Measurements from ENCODE around the gene LGR6.

LGR6 gene

DNA sequence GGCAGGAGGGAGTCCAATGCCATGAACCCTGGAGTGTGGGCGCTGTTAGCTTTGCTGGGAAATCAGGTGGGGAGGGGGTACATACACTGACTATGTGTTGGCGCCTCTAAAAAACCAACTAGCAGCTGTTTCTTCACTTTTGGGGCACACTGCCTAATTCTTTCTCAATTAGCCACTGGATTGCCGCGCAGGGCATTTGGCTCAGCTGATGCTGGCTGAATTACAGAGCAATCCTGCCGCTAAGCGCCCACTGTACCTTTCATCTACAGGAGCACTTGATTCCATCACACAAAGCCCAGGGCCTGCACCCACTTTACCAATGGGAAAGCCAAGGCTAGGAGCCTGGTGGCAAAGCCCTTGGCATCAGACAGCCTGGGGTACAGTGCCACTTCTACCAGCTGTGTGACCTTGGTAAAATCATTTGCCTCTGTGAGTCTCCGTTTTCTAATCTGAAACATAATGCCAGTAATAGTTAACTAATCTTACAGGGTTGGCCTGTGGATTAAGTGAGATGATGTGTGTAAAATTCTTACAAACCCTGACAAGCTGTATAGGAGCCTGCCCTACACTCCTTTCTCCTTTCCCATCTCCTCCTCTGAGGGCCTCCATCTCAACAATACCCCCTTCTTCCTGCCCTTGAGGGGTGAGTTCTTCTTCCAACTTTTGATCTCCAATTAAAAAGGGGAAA lies 89.1 kb downstream of the LGR6 start:
- DNase-seq (ENCODE audit: low spot score in 2 of 2) (no peak), ATAC-seq (replicated peaks; ENCODE audit: extremely low read depth, poor library complexity, severe bottlenecking) (no peak)
- H3K27ac Mint-ChIP-seq (ENCODE audit: low read depth), result no peak overlapping the region
- peaks cover 14% of the 10 kb centered on the region for H3K36me3 Mint-ChIP-seq (ENCODE audit: insufficient read depth)
- peaks cover 18% of the 10 kb centered on the region for H3K4me1 Mint-ChIP-seq
- H3K27me3 Mint-ChIP-seq, result no peaks in the 10 kb centered on the region
- no peaks in the 10 kb centered on the region for H3K9me3 Mint-ChIP-seq
- H3K4me3 Mint-ChIP-seq, result no peak overlapping the region

DNA sequence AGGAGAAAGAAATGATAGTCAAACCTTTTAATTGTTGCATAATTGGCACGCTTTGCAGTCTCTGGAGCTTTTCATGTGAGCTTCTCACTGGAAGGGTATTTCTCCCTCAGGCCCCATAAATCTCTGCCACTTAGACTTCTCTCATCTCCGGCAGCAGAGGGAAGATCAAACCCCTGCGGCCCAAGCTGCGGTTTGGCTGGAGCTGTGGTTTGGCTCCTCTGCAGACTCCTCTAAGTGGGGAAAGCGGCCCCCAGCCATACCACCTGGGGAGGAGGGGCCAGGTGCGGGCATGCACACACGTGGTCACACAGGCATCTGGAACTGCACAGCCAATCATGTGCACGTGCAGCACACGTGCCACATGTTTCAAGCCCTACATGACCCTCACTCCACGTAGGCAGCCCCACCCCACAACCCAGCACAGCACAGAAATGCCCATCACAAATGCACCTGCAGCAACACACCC lies 89.8 kb downstream of the LGR6 start:
- Mint-ChIP-seq H3K36me3 (ENCODE audit: insufficient read depth) (peaks cover 12% of the 10 kb centered on the region), H3K9me3 (no peaks in the 10 kb centered on the region), H3K27ac (ENCODE audit: low read depth) (no peak overlapping the region), H3K4me3 (no peak overlapping the region), H3K4me1 (peaks cover 13% of the 10 kb centered on the region), H3K27me3 (no peaks in the 10 kb centered on the region)
- peak; percentile 32 for ATAC-seq (replicated peaks; ENCODE audit: extremely low read depth, poor library complexity, severe bottlenecking)
- DNase-seq (ENCODE audit: low spot score in 2 of 2), result no peak

DNA sequence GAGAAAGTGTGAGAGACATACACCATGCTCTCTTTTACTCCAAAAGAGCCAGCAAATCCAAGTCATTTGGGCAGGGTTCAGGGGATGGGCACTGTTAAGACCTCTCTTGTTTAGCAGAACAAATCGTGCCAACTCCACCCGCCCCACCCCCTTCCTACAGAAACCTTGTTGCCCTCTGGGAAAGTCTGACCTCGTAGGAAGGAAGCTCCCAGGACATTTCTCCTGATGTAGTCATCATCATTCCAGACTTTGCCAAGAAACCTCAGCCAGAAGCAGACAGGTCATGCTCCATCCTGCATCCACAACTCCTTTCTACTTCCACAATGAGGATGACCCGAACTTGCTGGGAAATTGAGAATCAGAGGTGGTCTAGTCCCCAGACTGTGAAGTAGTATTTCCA lies 90.4 kb downstream of the LGR6 start:
- H3K36me3 Mint-ChIP-seq (ENCODE audit: insufficient read depth), result peaks cover 15% of the 10 kb centered on the region
- no peak for DNase-seq (ENCODE audit: low spot score in 2 of 2)
- ATAC-seq (replicated peaks; ENCODE audit: extremely low read depth, poor library complexity, severe bottlenecking), result no peak
- no peaks in the 10 kb centered on the region for H3K27me3 Mint-ChIP-seq
- H3K9me3 Mint-ChIP-seq, result no peaks in the 10 kb centered on the region
- peaks cover 13% of the 10 kb centered on the region for H3K4me1 Mint-ChIP-seq
- H3K4me3 Mint-ChIP-seq, result no peak overlapping the region
- no peak overlapping the region for H3K27ac Mint-ChIP-seq (ENCODE audit: low read depth)

DNA sequence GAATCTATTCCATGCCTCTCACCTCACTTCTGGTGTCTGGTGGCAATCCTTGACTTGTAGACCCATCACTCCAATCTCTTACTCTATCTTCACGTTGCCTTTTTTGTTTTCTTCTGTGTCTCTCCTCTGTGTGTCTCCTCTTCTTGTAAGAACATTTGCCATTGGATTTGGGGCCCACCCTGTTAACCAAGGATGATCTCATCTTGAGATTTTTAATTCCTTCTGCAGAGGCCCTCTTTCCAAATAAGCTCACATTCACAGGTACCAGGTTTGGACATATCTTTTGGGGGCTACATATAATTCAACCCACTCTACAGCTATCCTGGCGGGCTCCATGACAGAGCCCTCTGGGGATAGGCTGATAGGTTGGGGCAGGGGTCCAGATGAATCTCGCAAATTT lies 92.3 kb downstream of the LGR6 start:
- no peaks in the 10 kb centered on the region for H3K9me3 Mint-ChIP-seq
- H3K36me3 Mint-ChIP-seq (ENCODE audit: insufficient read depth), result peaks cover 6% of the 10 kb centered on the region
- no peaks in the 10 kb centered on the region for H3K27me3 Mint-ChIP-seq
- H3K4me3 Mint-ChIP-seq, result no peak overlapping the region
- no peak overlapping the region for H3K27ac Mint-ChIP-seq (ENCODE audit: low read depth)
- DNase-seq (ENCODE audit: low spot score in 2 of 2), result no peak
- no peak for ATAC-seq (replicated peaks; ENCODE audit: extremely low read depth, poor library complexity, severe bottlenecking)
- H3K4me1 Mint-ChIP-seq, result peaks cover 13% of the 10 kb centered on the region

DNA sequence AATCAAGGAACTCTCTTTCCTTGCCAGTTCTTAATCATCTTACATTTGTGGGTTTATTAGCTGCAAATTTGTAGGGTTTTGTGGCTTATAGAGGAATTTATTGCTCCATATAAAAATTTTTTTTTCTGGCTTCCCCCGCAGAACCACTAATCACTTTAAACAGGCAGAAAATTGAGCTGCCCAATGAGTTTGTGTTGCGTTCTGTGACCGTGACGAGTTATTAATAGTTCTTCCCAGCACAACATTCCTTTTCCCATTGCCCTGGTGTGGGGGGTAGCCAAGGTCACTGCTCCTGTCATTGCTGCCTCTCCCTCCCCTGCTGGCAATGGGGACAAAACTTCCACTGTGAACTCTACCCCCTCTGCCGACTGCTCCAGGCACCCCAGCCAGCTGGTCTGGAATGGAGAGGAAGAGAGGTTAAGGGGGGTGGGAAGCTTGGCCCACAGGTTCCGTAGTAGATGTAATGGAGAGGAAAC lies 93.1 kb downstream of the LGR6 start:
- DNase-seq (ENCODE audit: low spot score in 2 of 2), result no peak
- Mint-ChIP-seq H3K27me3 (no peaks in the 10 kb centered on the region), H3K36me3 (ENCODE audit: insufficient read depth) (peaks cover 4% of the 10 kb centered on the region), H3K4me1 (peaks cover 13% of the 10 kb centered on the region), H3K4me3 (no peak overlapping the region), H3K27ac (ENCODE audit: low read depth) (no peak overlapping the region), H3K9me3 (no peaks in the 10 kb centered on the region)
- ATAC-seq (replicated peaks; ENCODE audit: extremely low read depth, poor library complexity, severe bottlenecking), result no peak

DNA sequence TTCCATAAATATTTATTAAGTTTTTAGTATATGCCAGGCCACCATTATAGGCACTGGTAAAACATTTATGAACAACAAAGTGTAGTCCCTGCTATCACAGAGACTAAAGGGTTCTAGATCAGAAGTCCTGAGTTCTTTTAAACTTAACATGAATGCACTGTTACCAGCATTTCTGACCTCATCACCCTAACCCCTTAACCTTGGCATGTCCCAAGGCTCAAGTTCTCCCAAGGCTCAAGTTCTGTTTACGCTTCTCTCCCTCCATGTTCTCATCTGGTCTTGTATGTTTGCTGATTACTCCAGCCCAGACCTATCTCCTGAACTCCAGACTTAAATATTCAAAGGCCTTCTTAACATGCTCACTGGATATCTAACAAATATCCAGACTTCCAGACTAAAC lies 93.6 kb downstream of the LGR6 start:
- Mint-ChIP-seq H3K4me1 (peaks cover 13% of the 10 kb centered on the region), H3K27me3 (no peaks in the 10 kb centered on the region), H3K4me3 (no peak overlapping the region), H3K9me3 (no peaks in the 10 kb centered on the region), H3K27ac (ENCODE audit: low read depth) (peak overlapping the region; percentile 35), H3K36me3 (ENCODE audit: insufficient read depth) (peaks cover 4% of the 10 kb centered on the region)
- no peak for DNase-seq (ENCODE audit: low spot score in 2 of 2)
- ATAC-seq (replicated peaks; ENCODE audit: extremely low read depth, poor library complexity, severe bottlenecking), result no peak

DNA sequence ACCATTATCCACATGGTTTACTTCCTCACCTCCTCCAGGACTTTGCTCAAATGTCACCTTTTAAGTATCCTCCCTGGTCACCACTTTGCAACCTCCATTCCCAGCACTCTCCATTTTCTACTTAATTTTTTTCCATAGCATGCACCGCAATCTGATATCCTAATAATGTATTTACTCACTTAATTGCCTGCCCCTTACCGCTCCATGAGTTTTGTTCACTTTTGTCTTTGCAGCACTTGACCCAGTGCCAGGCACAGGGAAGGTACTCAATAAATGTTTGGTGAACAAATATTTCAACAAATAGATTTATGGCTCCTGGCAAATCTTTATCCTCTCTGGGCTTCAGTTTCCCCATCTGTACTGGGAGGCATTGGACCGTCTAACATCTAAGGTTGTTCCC lies 94.6 kb downstream of the LGR6 start:
- no peak for ATAC-seq (replicated peaks; ENCODE audit: extremely low read depth, poor library complexity, severe bottlenecking)
- H3K4me3 Mint-ChIP-seq, result no peak overlapping the region
- H3K27ac Mint-ChIP-seq (ENCODE audit: low read depth), result peak overlapping the region; percentile 35
- H3K36me3 Mint-ChIP-seq (ENCODE audit: insufficient read depth), result peaks cover 4% of the 10 kb centered on the region
- no peaks in the 10 kb centered on the region for H3K9me3 Mint-ChIP-seq
- no peaks in the 10 kb centered on the region for H3K27me3 Mint-ChIP-seq
- no peak for DNase-seq (ENCODE audit: low spot score in 2 of 2)
- H3K4me1 Mint-ChIP-seq, result peaks cover 10% of the 10 kb centered on the region

DNA sequence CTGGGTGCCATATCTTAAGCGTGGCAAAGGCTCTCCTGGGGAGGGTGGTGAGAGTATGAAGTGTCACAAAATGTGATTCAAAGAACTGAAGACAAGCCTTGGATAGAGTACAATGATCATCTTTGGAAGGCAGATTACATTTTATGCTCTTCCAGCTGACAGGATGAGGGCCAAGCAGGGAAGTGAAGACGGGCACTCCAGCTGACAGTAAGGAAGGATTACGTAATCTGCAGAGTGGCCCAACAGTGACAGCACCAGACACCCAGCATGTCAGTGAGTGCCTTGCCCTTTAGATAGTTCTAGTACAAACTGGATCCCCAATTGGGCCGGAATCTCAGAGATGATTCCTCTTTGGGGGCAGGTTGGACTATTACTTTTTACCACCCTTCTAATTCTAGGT lies 95.4 kb downstream of the LGR6 start:
- DNase-seq (ENCODE audit: low spot score in 2 of 2) (no peak), ATAC-seq (replicated peaks; ENCODE audit: extremely low read depth, poor library complexity, severe bottlenecking) (no peak)
- H3K4me3 Mint-ChIP-seq, result no peak overlapping the region
- peaks cover 6% of the 10 kb centered on the region for H3K4me1 Mint-ChIP-seq
- H3K9me3 Mint-ChIP-seq, result no peaks in the 10 kb centered on the region
- H3K36me3 Mint-ChIP-seq (ENCODE audit: insufficient read depth), result peaks cover 4% of the 10 kb centered on the region
- H3K27me3 Mint-ChIP-seq, result no peaks in the 10 kb centered on the region
- H3K27ac Mint-ChIP-seq (ENCODE audit: low read depth), result no peak overlapping the region

DNA sequence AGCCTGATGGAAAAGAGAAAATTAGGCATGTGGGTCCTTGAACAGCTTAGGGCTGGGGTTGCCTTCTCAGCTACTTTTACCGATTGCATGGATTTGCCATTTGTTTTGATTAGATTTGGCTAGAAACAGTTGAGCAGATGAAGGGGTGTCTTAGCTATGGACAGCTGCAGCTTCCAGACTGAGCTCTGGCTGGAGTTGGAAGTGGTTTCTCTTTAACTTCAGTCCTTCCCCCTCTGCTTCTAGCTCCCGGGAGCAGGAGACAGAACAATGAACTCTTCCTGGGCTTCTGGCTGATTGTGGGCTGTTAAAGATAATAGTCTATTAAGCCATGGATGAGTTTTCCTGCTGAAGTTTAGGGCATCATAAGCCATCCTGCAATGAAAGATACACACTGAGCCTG lies 97.4 kb downstream of the LGR6 start:
- Mint-ChIP-seq H3K4me3 (no peak overlapping the region), H3K27me3 (no peaks in the 10 kb centered on the region), H3K36me3 (ENCODE audit: insufficient read depth) (peaks cover 7% of the 10 kb centered on the region), H3K27ac (ENCODE audit: low read depth) (no peak overlapping the region), H3K4me1 (peaks cover 20% of the 10 kb centered on the region), H3K9me3 (no peaks in the 10 kb centered on the region)
- DNase-seq (ENCODE audit: low spot score in 2 of 2), result no peak
- no peak for ATAC-seq (replicated peaks; ENCODE audit: extremely low read depth, poor library complexity, severe bottlenecking)

DNA sequence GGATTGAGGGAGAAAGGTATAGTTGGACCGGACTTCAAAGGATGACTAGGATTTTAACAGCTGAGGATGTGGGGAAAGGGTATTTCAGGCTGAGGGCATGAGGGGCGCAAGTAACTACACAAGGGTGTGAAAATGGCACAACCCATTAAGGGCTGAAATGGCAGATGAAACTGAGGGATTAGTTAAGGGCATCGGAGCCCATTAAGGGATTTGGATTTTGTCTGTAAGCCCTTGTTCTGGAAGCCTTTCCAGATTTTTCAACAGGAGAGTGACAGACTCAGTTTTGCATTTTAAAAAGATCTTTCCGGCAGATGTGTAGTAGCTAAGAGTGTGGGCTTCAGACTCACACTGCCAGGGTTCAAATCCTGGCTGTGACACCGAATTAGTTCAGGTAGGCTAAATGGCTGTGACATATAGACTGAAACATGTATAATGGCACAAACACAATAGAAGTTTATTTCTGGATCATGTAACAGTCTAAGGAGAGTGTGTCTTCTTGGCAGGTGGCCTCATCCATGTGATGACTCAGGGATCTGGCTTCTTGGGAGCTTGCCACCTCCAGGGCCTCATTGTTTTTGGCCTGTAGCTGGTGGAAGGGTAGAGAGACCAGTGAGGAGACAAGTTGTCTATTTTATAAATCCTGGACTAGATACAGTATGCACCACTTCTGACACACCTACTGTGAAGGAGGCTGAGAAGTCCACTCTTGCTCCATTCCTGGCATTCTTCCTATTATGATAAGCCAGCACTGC lies 98.5 kb downstream of the LGR6 start:
- ATAC-seq (replicated peaks; ENCODE audit: extremely low read depth, poor library complexity, severe bottlenecking) (no peak), DNase-seq (ENCODE audit: low spot score in 2 of 2) (no peak)
- H3K9me3 Mint-ChIP-seq, result no peaks in the 10 kb centered on the region
- peak overlapping the region; percentile 58 for H3K27ac Mint-ChIP-seq (ENCODE audit: low read depth)
- H3K4me1 Mint-ChIP-seq, result peaks cover 26% of the 10 kb centered on the region
- H3K27me3 Mint-ChIP-seq, result no peaks in the 10 kb centered on the region
- peaks cover 6% of the 10 kb centered on the region for H3K36me3 Mint-ChIP-seq (ENCODE audit: insufficient read depth)
- H3K4me3 Mint-ChIP-seq, result no peak overlapping the region

DNA sequence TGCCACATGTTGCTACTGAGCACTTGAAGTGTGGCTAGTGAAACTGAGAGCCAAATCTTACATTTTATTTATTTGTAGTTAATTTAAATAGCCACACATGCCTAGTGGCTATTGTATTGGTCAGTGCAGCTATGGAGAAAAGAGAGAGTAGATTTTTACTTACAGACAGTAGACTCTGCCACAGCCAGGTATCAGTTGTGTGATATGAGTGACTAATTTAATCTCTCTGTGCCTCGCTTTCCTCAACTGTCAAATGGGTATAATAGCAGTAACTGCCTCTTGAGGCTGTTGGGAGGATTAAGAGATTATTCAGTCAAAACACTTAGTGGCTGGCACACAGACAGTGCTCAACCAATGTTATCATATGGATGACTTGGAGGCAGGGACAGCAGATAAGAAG lies 99.2 kb downstream of the LGR6 start:
- H3K9me3 Mint-ChIP-seq, result no peaks in the 10 kb centered on the region

DNA sequence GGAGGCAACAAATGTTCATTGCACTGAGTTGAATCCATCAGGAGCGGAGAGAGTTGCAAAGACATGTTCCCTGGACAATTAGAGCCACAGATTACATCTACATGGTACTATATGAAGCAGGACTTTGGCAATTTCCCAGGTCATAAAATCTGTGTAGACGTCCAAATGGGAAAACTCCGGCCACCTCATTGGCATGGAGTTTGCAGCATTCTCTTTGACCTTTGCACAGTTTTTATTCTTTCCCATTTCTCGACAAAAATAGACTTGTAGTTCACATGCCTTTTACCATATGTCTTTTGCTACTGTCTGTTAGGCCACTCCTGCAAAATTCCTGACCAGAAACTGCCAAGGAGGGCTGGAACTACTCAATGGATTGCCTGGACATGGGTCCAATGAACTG lies 100.0 kb downstream of the LGR6 start:
- H3K27me3 Mint-ChIP-seq, result no peaks in the 10 kb centered on the region
- peaks cover 6% of the 10 kb centered on the region for H3K36me3 Mint-ChIP-seq (ENCODE audit: insufficient read depth)
- peaks cover 26% of the 10 kb centered on the region for H3K4me1 Mint-ChIP-seq
- H3K9me3 Mint-ChIP-seq, result no peaks in the 10 kb centered on the region
- no peak overlapping the region for H3K4me3 Mint-ChIP-seq
- H3K27ac Mint-ChIP-seq (ENCODE audit: low read depth), result peak overlapping the region; percentile 19
- DNase-seq (ENCODE audit: low spot score in 2 of 2), result no peak
- ATAC-seq (replicated peaks; ENCODE audit: extremely low read depth, poor library complexity, severe bottlenecking), result no peak

More for the DNA sequence above, 99.2 kb downstream of the LGR6 start:
- no peak overlapping the region for H3K4me3 Mint-ChIP-seq
- no peaks in the 10 kb centered on the region for H3K27me3 Mint-ChIP-seq
- peaks cover 6% of the 10 kb centered on the region for H3K36me3 Mint-ChIP-seq (ENCODE audit: insufficient read depth)
- no peak for DNase-seq (ENCODE audit: low spot score in 2 of 2)
- ATAC-seq (replicated peaks; ENCODE audit: extremely low read depth, poor library complexity, severe bottlenecking), result no peak
- H3K4me1 Mint-ChIP-seq, result peaks cover 26% of the 10 kb centered on the region
- peak overlapping the region; percentile 19 for H3K27ac Mint-ChIP-seq (ENCODE audit: low read depth)

DNA sequence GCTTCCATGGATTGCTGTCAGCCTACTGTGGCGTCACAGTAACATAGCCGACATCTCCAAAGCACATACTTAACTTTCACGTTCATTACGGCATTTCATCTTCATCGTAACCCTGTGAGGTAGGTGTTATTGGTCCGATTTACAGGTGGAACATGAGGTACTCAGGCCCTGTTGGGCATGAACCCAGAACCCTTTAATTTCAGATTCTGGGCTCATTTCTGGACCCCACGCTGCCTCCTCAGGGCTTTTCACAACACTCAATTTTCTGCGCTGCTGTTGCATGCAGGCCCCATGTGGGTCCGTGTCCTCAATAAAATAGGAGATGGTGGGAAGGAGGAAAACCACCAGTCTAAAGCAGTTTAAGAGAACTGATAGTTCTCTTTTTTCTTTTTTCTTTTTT lies 108.6 kb downstream of the LGR6 start:
- no peak for DNase-seq (ENCODE audit: low spot score in 2 of 2)
- peaks cover 9% of the 10 kb centered on the region for H3K4me1 Mint-ChIP-seq
- H3K4me3 Mint-ChIP-seq, result no peak overlapping the region
- no peaks in the 10 kb centered on the region for H3K9me3 Mint-ChIP-seq
- no peaks in the 10 kb centered on the region for H3K27me3 Mint-ChIP-seq
- peaks cover 10% of the 10 kb centered on the region for H3K36me3 Mint-ChIP-seq (ENCODE audit: insufficient read depth)
- no peak for ATAC-seq (replicated peaks; ENCODE audit: extremely low read depth, poor library complexity, severe bottlenecking)
- no peak overlapping the region for H3K27ac Mint-ChIP-seq (ENCODE audit: low read depth)

Measured in central memory CD8-positive, alpha-beta T cell (primary cell).